ENCODE measurements around the gene CDC25C. TPM values are rescaled to one million over a fixed set of nuclear protein-coding genes. Genes with fewer than 3 reads are reported as not detected.

The CDC25C gene
- total and polyA plus RNA-seq, 9 of the 15 experiments (the other 6 are each of a cell fraction or from before 2014, with no cell fraction given): 19.1 to 63.7 (median 31.9) TPM

DNA sequence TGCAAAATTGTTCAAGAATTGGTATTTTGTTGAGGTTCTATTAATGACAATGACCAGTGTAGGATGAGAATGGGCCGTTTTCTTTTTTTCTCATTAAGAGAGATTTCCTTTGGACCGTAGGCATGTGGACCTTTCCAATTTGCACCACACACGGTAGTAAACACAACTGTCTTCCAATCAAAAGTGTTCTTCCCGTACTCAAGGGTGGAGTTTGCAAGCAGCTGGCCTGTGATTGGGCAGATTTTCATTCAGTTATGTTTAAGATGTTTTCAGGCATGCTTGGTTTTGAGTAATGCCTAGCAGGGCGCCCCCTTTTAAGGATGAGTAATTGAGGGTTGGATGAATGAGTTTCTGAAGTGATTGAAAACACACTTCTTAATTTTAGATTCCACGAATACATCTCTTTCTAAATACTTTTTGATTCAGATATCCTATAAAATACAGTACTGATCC lies 23.3 kb upstream of the CDC25C start (continued):
- no peak for TF ChIP-seq SNRNP70 (optimal IDR thresholded peaks at IDR 0.05; ENCODE audit: low read depth, low read length)
- TF ChIP-seq FOSL1 (tag; conservative IDR thresholded peaks at IDR 0.05): 0 out of 2 replicates have a peak, but pooled peaks have one; percentile 23
- TF ChIP-seq CXXC5 (CRISPR knock-in tag; IDR thresholded peaks at IDR 0.05): peak; percentile 58; the same call in 1 of the 2 replicates
- TF ChIP-seq ZKSCAN3 (CRISPR knock-in tag; IDR thresholded peaks at IDR 0.05): no peak
- TF ChIP-seq, protein P1, sequence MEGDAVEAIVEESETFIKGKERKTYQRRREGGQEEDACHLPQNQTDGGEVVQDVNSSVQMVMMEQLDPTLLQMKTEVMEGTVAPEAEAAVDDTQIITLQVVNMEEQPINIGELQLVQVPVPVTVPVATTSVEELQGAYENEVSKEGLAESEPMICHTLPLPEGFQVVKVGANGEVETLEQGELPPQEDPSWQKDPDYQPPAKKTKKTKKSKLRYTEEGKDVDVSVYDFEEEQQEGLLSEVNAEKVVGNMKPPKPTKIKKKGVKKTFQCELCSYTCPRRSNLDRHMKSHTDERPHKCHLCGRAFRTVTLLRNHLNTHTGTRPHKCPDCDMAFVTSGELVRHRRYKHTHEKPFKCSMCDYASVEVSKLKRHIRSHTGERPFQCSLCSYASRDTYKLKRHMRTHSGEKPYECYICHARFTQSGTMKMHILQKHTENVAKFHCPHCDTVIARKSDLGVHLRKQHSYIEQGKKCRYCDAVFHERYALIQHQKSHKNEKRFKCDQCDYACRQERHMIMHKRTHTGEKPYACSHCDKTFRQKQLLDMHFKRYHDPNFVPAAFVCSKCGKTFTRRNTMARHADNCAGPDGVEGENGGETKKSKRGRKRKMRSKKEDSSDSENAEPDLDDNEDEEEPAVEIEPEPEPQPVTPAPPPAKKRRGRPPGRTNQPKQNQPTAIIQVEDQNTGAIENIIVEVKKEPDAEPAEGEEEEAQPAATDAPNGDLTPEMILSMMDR (IDR thresholded peaks at IDR 0.05 in 2 of 3, conservative IDR thresholded peaks at IDR 0.05 in 1 of 3; ENCODE audit: insufficient read depth in 2 of 3, low read depth in 1 of 3, low read length in 3 of 3): peak in 2 of 3 experiments; percentile 25 to 40; a peak in 2 of 6 replicates
- TF ChIP-seq, protein P2, sequence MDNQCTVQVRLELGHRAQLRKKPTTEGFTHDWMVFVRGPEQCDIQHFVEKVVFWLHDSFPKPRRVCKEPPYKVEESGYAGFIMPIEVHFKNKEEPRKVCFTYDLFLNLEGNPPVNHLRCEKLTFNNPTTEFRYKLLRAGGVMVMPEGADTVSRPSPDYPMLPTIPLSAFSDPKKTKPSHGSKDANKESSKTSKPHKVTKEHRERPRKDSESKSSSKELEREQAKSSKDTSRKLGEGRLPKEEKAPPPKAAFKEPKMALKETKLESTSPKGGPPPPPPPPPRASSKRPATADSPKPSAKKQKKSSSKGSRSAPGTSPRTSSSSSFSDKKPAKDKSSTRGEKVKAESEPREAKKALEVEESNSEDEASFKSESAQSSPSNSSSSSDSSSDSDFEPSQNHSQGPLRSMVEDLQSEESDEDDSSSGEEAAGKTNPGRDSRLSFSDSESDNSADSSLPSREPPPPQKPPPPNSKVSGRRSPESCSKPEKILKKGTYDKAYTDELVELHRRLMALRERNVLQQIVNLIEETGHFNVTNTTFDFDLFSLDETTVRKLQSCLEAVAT (IDR thresholded peaks at IDR 0.05): peak in 1 of 2 experiments; percentile 26; a peak in 1 of 4 replicates
- TF ChIP-seq, protein P3, sequence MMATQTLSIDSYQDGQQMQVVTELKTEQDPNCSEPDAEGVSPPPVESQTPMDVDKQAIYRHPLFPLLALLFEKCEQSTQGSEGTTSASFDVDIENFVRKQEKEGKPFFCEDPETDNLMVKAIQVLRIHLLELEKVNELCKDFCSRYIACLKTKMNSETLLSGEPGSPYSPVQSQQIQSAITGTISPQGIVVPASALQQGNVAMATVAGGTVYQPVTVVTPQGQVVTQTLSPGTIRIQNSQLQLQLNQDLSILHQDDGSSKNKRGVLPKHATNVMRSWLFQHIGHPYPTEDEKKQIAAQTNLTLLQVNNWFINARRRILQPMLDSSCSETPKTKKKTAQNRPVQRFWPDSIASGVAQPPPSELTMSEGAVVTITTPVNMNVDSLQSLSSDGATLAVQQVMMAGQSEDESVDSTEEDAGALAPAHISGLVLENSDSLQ (IDR thresholded peaks at IDR 0.05): peak; percentile 97
- TF ChIP-seq, protein P4, sequence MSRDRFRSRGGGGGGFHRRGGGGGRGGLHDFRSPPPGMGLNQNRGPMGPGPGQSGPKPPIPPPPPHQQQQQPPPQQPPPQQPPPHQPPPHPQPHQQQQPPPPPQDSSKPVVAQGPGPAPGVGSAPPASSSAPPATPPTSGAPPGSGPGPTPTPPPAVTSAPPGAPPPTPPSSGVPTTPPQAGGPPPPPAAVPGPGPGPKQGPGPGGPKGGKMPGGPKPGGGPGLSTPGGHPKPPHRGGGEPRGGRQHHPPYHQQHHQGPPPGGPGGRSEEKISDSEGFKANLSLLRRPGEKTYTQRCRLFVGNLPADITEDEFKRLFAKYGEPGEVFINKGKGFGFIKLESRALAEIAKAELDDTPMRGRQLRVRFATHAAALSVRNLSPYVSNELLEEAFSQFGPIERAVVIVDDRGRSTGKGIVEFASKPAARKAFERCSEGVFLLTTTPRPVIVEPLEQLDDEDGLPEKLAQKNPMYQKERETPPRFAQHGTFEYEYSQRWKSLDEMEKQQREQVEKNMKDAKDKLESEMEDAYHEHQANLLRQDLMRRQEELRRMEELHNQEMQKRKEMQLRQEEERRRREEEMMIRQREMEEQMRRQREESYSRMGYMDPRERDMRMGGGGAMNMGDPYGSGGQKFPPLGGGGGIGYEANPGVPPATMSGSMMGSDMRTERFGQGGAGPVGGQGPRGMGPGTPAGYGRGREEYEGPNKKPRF (IDR thresholded peaks at IDR 0.05; ENCODE audit: low read depth, low read length): no peak
- TF ChIP-seq, protein P5, sequence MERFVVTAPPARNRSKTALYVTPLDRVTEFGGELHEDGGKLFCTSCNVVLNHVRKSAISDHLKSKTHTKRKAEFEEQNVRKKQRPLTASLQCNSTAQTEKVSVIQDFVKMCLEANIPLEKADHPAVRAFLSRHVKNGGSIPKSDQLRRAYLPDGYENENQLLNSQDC (CRISPR knock-in tag; IDR thresholded peaks at IDR 0.05): no peak
- peak; percentile 69 for TF ChIP-seq FOXM1 (IDR thresholded peaks at IDR 0.05; ENCODE audit: low read depth)
- TF ChIP-seq FOXM1 (CRISPR knock-in tag; IDR thresholded peaks at IDR 0.05; ENCODE audit: low read depth): no peak
- TF ChIP-seq KDM4B (IDR thresholded peaks at IDR 0.05; ENCODE audit: borderline replicate concordance in 2 of 2, low read depth in 1 of 2): no peak
- no peak for TF ChIP-seq COPS2 (conservative IDR thresholded peaks at IDR 0.05)
- TF ChIP-seq ZBED1 (IDR thresholded peaks at IDR 0.05): no peak
- no peak for TF ChIP-seq PCBP1 (IDR thresholded peaks at IDR 0.05; ENCODE audit: low read depth, low read length, poor library complexity, severe bottlenecking)
- TF ChIP-seq KAT7 (CRISPR knock-in tag; IDR thresholded peaks at IDR 0.05; ENCODE audit: borderline replicate concordance): no peak
- TF ChIP-seq, protein P6, sequence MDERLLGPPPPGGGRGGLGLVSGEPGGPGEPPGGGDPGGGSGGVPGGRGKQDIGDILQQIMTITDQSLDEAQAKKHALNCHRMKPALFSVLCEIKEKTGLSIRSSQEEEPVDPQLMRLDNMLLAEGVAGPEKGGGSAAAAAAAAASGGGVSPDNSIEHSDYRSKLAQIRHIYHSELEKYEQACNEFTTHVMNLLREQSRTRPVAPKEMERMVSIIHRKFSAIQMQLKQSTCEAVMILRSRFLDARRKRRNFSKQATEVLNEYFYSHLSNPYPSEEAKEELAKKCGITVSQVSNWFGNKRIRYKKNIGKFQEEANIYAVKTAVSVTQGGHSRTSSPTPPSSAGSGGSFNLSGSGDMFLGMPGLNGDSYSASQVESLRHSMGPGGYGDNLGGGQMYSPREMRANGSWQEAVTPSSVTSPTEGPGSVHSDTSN (CRISPR knock-in tag; IDR thresholded peaks at IDR 0.05; ENCODE audit: low read depth): no peak
- TF ChIP-seq, protein P6 (tag; conservative IDR thresholded peaks at IDR 0.05; ENCODE audit: low read depth): peak; percentile 88
- no peak for TF ChIP-seq CHD4 (IDR thresholded peaks at IDR 0.05; ENCODE audit: insufficient read depth, insufficient replicate concordance, low read depth, low read length, poor library complexity, severe bottlenecking)

Data from K562 (cell line).